22Rv1 (cell line): ENCODE measurements around the gene CCDC93.

Source experiments
- CTCF ChIP-seq: fragments of 450-650 bp; IDR thresholded peaks from 2 replicates; pipeline ENCODE4 v1.5.1; 2017; ENCODE audit warnings: mild to moderate bottlenecking
- ZFX ChIP-seq: fragments of 450-650 bp; IDR thresholded peaks from 2 replicates; pipeline ENCODE4 v1.6.1; 2017; ENCODE audit warnings: antibody characterized with exemption, borderline replicate concordance

GRCh38 chr2:117931978-117932377 lies 81.9 kb downstream of the CCDC93 start:
- TF ChIP-seq CTCF (no peak), ZFX (no peak)
